K562 (cell line): Measurements from ENCODE around the gene CACNA1C. TPM values are rescaled to one million over a fixed set of nuclear protein-coding genes. Genes with fewer than 3 reads are reported as not detected.

Experiments used
- ATAC-seq: fragments of 200-7000 bp; cut with Tn5 transposase; 3 replicates; pipeline ENCODE4 v1.9.1; 2020; ENCODE audit warnings: moderate library complexity
- BruUV-seq: library from RNA; stranded (reverse); fragments of 400-500 nt; replicated peaks from 2 replicates; lab custom pipeline; 2021; lab: Mats Ljungman, UMichigan
- CTCF ChIA-PET: fragments of 300-600 bp; formaldehyde crosslinking; extraction: SDS; loops from one replicate; lab custom pipeline; 2021; ENCODE audit warnings: low intra/inter-chr PET ratio; lab: Yijun Ruan, JAX
- POLR2A ChIA-PET: fragments of 300-600, 350-650 bp; sonication (Branson Sonifier 250); formaldehyde crosslinking; extraction: SDS; loops from one replicate; lab custom pipeline; 2021; ENCODE audit warnings: antibody characterized with exemption, inconsistent platforms; lab: Yijun Ruan, JAX
- DNase-seq, 4 experiments: peaks; one replicate each; pipeline versions ENCODE4 v3.0.0 to v3.0.0-alpha.2; 2011 to 2018; ENCODE audit warnings: low spot score in 3 of 4, mixed read lengths in 3 of 4; ENCODE audit errors: extremely low read depth in 1 of 4
- FAIRE-seq: peaks from 2 replicates; lab custom pipeline; 2011; peaks lifted over from hg19 to GRCh38; lab: Jason Lieb, UNC
- H2AFZ ChIP-seq: 2 replicates; pipeline ENCODE4 v1.6.0; 2011; ENCODE audit warnings: low read depth, low read length, control low read depth, inconsistent platforms
- H3K27ac ChIP-seq: fragments of 200-600 bp; 3 replicates; pipeline ENCODE4 v1.8.0; 2011; ENCODE audit warnings: low read depth, mild to moderate bottlenecking, control low read depth, inconsistent platforms, low read length, moderate library complexity, mixed read lengths; ENCODE audit errors: extremely low read depth
- H3K27me3 ChIP-seq, 2 experiments: fragments of 300-600 bp in 1 of 2; 2 replicates in 1 of 2; 3 replicates in 1 of 2; pipeline versions ENCODE4 v1.6.0 to v1.8.0; 2011; ENCODE audit warnings: inconsistent platforms in 2 of 2, low read length in 2 of 2, mild to moderate bottlenecking in 1 of 2, mixed read lengths in 1 of 2, moderate library complexity in 1 of 2; ENCODE audit not compliant: control insufficient read depth in 2 of 2, insufficient read depth in 2 of 2
- H3K36me3 ChIP-seq: fragments of 300-600 bp; 3 replicates; pipeline ENCODE4 v1.8.0; 2011; ENCODE audit warnings: mild to moderate bottlenecking, low read length, inconsistent platforms; ENCODE audit not compliant: control insufficient read depth, insufficient read depth
- H3K4me1 ChIP-seq, 2 experiments: fragments of 200-600 bp in 1 of 2; replicated peaks in 1 of 2; 2 replicates in 1 of 2; 3 replicates in 1 of 2; pipeline versions ENCODE4 v1.5.1 to v1.8.0; 2011; ENCODE audit warnings: inconsistent platforms in 2 of 2, low read length in 2 of 2, mild to moderate bottlenecking in 1 of 2, mixed read lengths in 1 of 2, moderate library complexity in 1 of 2; ENCODE audit not compliant: control insufficient read depth in 2 of 2, insufficient read depth in 2 of 2
- H3K4me2 ChIP-seq: 2 replicates; pipeline ENCODE4 v1.6.1; 2011; ENCODE audit warnings: low read length, control low read depth, inconsistent platforms, mixed read lengths; ENCODE audit not compliant: insufficient read depth
- H3K4me3 ChIP-seq: fragments of 200-600 bp; sonication (generic), shearing (Covaris generic); 2 replicates; pipeline ENCODE4 v1.5.1; 2016; ENCODE audit warnings: control low read depth, inconsistent platforms
- H3K79me2 ChIP-seq: fragments of 200-600 bp; 3 replicates; pipeline ENCODE4 v1.8.0; 2011; ENCODE audit warnings: low read length, inconsistent platforms; ENCODE audit not compliant: control insufficient read depth, insufficient read depth
- H3K9ac ChIP-seq, 2 experiments: 2 replicates each; pipeline versions ENCODE4 v1.6.0 to v1.6.1; 2011; ENCODE audit warnings: low read depth in 2 of 2, low read length in 2 of 2, control low read depth in 1 of 2, inconsistent platforms in 1 of 2, mild to moderate bottlenecking in 1 of 2, mixed read lengths in 1 of 2; ENCODE audit not compliant: insufficient read depth in 1 of 2
- H3K9me1 ChIP-seq: one replicate; pipeline ENCODE4 v1.6.0; 2011; ENCODE audit warnings: inconsistent platforms, mild to moderate bottlenecking, low read length, moderate library complexity; ENCODE audit not compliant: control insufficient read depth, insufficient read depth
- H3K9me3 ChIP-seq: replicated peaks from 2 replicates; pipeline ENCODE4 v1.5.1; 2011; ENCODE audit warnings: low read depth, low read length, inconsistent platforms; ENCODE audit not compliant: control insufficient read depth, insufficient read depth
- H4K20me1 ChIP-seq: replicated peaks from 2 replicates; pipeline ENCODE4 v1.6.1; 2011; ENCODE audit warnings: low read length, inconsistent platforms, mixed read lengths; ENCODE audit not compliant: control insufficient read depth, insufficient read depth
- ELF4 ChIP-seq: fragments of 450-650 bp; formaldehyde crosslinking; IDR thresholded peaks from 2 replicates; pipeline ENCODE4 v1.4.0; 2022; ENCODE audit warnings: missing genetic modification characterization
- FOXJ2 ChIP-seq: fragments of 200-800 bp; sonication (Bioruptor generic); IDR thresholded peaks from 2 replicates; pipeline ENCODE4 v1.6.1; 2016; ENCODE audit warnings: missing genetic modification characterization, missing compliant biosample characterization
- FUS ChIP-seq: fragments of 200-400 bp; formaldehyde crosslinking; optimal IDR thresholded peaks from 2 replicates; pipeline ENCODE3; 2017; ENCODE audit warnings: low read depth, low read length
- HDAC8 ChIP-seq: fragments of 450-650 bp; IDR thresholded peaks from 2 replicates; pipeline ENCODE4 v1.6.1; 2016; ENCODE audit warnings: mild to moderate bottlenecking, missing genetic modification characterization, moderate library complexity, missing compliant biosample characterization
- HIVEP1 ChIP-seq: fragments of 250-450 bp; sonication (Bioruptor Pico); IDR thresholded peaks from 2 replicates; pipeline ENCODE4 v1.4.0; 2020; ENCODE audit warnings: mild to moderate bottlenecking
- ILK ChIP-seq: fragments of 450-650 bp; IDR thresholded peaks from 2 replicates; pipeline ENCODE4 v1.6.1; 2016; ENCODE audit warnings: missing genetic modification characterization, low read depth, mild to moderate bottlenecking, missing compliant biosample characterization, moderate library complexity, borderline replicate concordance
- MCM3 ChIP-seq: fragments of 450-650 bp; IDR thresholded peaks from 2 replicates; pipeline ENCODE4 v1.6.1; 2016
- MEF2A ChIP-seq: IDR thresholded peaks from 2 replicates; pipeline ENCODE4 v1.6.1; 2011; ENCODE audit warnings: low read depth, mild to moderate bottlenecking, low read length, moderate library complexity; ENCODE audit not compliant: control insufficient read depth
- RB1 ChIP-seq: fragments of 450-650 bp; IDR thresholded peaks from 2 replicates; pipeline ENCODE4 v1.6.1; 2017; ENCODE audit warnings: low read depth, mild to moderate bottlenecking
- SNAPC5 ChIP-seq: fragments of 250-450 bp; sonication (Bioruptor Pico); IDR thresholded peaks from 2 replicates; pipeline ENCODE4 v1.8.0; 2021; ENCODE audit warnings: moderate library complexity, mild to moderate bottlenecking, inconsistent platforms
- TAF7 ChIP-seq: fragments of 450-650 bp; IDR thresholded peaks from 2 replicates; pipeline ENCODE4 v1.6.1; 2016; ENCODE audit warnings: missing genetic modification characterization, missing compliant biosample characterization
- ZNF316 ChIP-seq: fragments of 450-650 bp; IDR thresholded peaks from 2 replicates; pipeline ENCODE4 v1.6.1; 2016
- ZNF584 ChIP-seq: fragments of 200-800 bp; sonication (Bioruptor generic); IDR thresholded peaks from 2 replicates; pipeline ENCODE4 v1.6.1; 2016; ENCODE audit warnings: low read depth, mild to moderate bottlenecking, missing genetic modification characterization, missing compliant biosample characterization
- ZNF75A ChIP-seq: fragments of 450-650 bp; formaldehyde crosslinking; IDR thresholded peaks from 2 replicates; pipeline ENCODE4 v1.4.0; 2020; ENCODE audit warnings: mild to moderate bottlenecking
- WGBS: fragments of 100-300 bp; shearing (Covaris generic); methylation state at CpG from one replicate; pipeline ENCODE4 v1.1.6; 2016; ENCODE audit warnings: low coverage, mixed read lengths; ENCODE audit not compliant: insufficient coverage; ENCODE audit errors: missing lambda C conversion rate; 5-methylcytosine and 5-hydroxymethylcytosine counted together
- in situ Hi-C: fragments of 300-500 bp; cut with MboI; formaldehyde crosslinking; loops from 4 replicates; pipeline ENCODE4 v1.15.0; 2018; ENCODE audit warnings: inconsistent platforms, mixed read lengths
- intact Hi-C: fragments of 100-400 bp; cut with micrococcal nuclease; formaldehyde crosslinking; loops from 2 replicates; pipeline ENCODE4 v1.14.2; 2022
- polyA plus RNA-seq, 8 experiments: library from polyadenylated mRNA; depleted of rRNA in 4 of 8; stranded (reverse) in 5 of 8; unstranded in 3 of 8; fragments of >200 nt; fragmentation: Nextera tagmentation in 2 of 8; fragmentation: Illumina TruSeq in 1 of 8; extraction: Ambion mirVana in 2 of 8; extraction: Trizol in 1 of 8; gene quantifications; 2 replicates each; pipeline versions ENCODE4 v1.2.1 to v1.2.3, GENCODE V29; 2011 to 2014; ENCODE audit warnings: inconsistent platforms in 1 of 8, missing spikeins in 1 of 8
- total RNA-seq, 7 experiments: library from RNA; depleted of rRNA in 6 of 7; stranded (reverse); fragments of >200 nt in 6 of 7; fragmentation: Illumina TruSeq in 2 of 7; extraction: Trizol in 2 of 7; gene quantifications; 2 replicates each; pipeline versions ENCODE4 v1.2.1 to v1.2.3, GENCODE V29; 2011 to 2021; ENCODE audit warnings: low replicate concordance in 1 of 7
- TF ChIP-seq, protein P1 (sequence below): sonication (generic); formaldehyde crosslinking; IDR thresholded peaks from 2 replicates; pipeline ENCODE4 v1.8.1; 2023; ENCODE audit warnings: mild to moderate bottlenecking, missing genetic modification reagents

Gene CACNA1C
- total and polyA plus RNA-seq, 9 of the 15 experiments (the other 6 are each of a cell fraction or from before 2014, with no cell fraction given) = not detected

DNA sequence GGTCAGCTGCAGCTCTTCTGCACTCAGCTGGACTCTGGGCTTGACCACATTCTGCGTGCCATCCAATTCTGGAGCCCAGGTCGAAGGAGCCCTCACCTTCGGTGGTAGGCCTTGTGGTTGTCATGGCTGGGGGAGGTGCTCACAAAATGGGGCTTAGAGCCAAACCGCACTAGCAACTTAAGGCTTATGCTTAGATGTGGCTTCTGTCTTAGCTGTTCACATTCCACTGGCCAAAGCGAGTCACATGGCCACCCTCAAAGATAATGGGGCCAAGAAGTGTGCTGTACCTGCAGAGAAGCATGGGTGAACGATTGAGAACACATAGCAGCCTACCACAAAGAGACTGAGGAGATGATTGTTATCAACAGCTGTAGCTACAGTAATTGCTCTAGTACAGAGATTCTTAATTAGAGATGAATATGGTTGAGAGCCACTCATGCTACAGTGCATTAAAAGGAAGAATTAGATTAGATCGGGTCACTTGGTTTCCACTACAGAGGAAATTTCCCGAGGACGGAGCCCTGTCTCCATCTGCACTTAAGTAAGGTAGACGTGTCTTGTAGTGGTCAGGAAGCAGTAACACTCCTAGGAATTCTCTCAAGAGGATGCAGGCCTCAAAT is 407.4 kb downstream of the CACNA1C start:
- peaks cover 0 to 37% of the 10 kb centered on the region in 2 experiments; a peak in 3 of 5 replicates for H3K27me3 ChIP-seq
- no peak for FAIRE-seq
- WGBS = 2% methylated on average over 7 of the region's 10 CpGs

More for the DNA sequence above, 407.4 kb downstream of the CACNA1C start:
- H3K79me2 ChIP-seq = no peaks in the 10 kb centered on the region
- no peaks in the 10 kb centered on the region for H3K36me3 ChIP-seq
- H3K9me3 ChIP-seq = no peaks in the 10 kb centered on the region
- ChIA-PET POLR2A (no interaction called here), CTCF (no interaction called here)
- TF ChIP-seq MEF2A = no peak
- TF ChIP-seq TAF7 (tag) = no peak
- TF ChIP-seq ZNF316 = no peak
- TF ChIP-seq HDAC8 = no peak
- TF ChIP-seq ILK (tag) = no peak
- no peak for TF ChIP-seq ZNF584
- TF ChIP-seq MCM3 = no peak
- TF ChIP-seq, protein P1, sequence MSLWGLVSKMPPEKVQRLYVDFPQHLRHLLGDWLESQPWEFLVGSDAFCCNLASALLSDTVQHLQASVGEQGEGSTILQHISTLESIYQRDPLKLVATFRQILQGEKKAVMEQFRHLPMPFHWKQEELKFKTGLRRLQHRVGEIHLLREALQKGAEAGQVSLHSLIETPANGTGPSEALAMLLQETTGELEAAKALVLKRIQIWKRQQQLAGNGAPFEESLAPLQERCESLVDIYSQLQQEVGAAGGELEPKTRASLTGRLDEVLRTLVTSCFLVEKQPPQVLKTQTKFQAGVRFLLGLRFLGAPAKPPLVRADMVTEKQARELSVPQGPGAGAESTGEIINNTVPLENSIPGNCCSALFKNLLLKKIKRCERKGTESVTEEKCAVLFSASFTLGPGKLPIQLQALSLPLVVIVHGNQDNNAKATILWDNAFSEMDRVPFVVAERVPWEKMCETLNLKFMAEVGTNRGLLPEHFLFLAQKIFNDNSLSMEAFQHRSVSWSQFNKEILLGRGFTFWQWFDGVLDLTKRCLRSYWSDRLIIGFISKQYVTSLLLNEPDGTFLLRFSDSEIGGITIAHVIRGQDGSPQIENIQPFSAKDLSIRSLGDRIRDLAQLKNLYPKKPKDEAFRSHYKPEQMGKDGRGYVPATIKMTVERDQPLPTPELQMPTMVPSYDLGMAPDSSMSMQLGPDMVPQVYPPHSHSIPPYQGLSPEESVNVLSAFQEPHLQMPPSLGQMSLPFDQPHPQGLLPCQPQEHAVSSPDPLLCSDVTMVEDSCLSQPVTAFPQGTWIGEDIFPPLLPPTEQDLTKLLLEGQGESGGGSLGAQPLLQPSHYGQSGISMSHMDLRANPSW (CRISPR knock-in tag) = no peak
- TF ChIP-seq RB1 = no peak
- TF ChIP-seq HIVEP1 (CRISPR knock-in tag) = no peak
- no peak for TF ChIP-seq FOXJ2 (tag)
- TF ChIP-seq FUS = no peak
- no peak for TF ChIP-seq SNAPC5 (CRISPR knock-in tag)
- no peak for TF ChIP-seq ZNF75A
- TF ChIP-seq ELF4 (CRISPR knock-in tag) = no peak
- H3K4me1 ChIP-seq = no peaks in the 10 kb centered on the region; a peak in 1 of 5 replicates
- H4K20me1 ChIP-seq = no peaks in the 10 kb centered on the region
- H3K27ac ChIP-seq = no peak overlapping the region
- DNase-seq = no peak
- intact Hi-C loops (no loop called here), in situ Hi-C loops (no loop called here)
- no peak overlapping the region for H3K4me2 ChIP-seq
- no peak overlapping the region for H3K4me3 ChIP-seq
- H3K9ac ChIP-seq = no peak overlapping the region
- no peak for ATAC-seq
- H2AFZ ChIP-seq = no peak overlapping the region
- no TSS peak for BruUV-seq
- no peaks in the 10 kb centered on the region for H3K9me1 ChIP-seq
